ENCODE measurements around the gene PADI3.

PADI3 gene, protein sequence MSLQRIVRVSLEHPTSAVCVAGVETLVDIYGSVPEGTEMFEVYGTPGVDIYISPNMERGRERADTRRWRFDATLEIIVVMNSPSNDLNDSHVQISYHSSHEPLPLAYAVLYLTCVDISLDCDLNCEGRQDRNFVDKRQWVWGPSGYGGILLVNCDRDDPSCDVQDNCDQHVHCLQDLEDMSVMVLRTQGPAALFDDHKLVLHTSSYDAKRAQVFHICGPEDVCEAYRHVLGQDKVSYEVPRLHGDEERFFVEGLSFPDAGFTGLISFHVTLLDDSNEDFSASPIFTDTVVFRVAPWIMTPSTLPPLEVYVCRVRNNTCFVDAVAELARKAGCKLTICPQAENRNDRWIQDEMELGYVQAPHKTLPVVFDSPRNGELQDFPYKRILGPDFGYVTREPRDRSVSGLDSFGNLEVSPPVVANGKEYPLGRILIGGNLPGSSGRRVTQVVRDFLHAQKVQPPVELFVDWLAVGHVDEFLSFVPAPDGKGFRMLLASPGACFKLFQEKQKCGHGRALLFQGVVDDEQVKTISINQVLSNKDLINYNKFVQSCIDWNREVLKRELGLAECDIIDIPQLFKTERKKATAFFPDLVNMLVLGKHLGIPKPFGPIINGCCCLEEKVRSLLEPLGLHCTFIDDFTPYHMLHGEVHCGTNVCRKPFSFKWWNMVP
- 0 reads per million in 4 experiments for total RNA-seq

DNA sequence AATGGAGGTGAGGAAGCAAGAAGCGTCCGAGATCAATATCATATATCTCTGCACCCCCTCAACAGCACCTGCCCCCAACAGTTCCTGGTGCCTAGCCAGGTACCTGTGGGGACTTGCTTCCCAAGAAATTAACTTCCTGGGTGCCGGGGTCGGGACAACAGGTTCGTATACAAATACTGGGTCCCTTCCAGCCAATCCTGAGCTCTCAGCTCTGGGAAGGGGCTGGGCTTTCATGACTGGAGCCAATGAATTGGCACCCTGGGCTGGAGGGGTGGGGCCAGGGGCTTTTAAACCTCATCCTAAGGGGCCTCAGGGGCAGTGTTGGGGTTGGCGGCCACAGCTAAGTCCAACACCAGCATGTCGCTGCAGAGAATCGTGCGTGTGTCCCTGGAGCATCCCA, at the start of gene PADI3:
Gene PADI3, plus strand, starts transcription at position 318 of the 400 bp plus-strand sequence. Its CDS starts 40 bp downstream, at position 358.
- DNase-seq = no peak

- no peak for DNase-seq
Measured at GRCh38 chr1:17199267-17200044, 49.4 kb upstream of the PADI3 start.

DNA sequence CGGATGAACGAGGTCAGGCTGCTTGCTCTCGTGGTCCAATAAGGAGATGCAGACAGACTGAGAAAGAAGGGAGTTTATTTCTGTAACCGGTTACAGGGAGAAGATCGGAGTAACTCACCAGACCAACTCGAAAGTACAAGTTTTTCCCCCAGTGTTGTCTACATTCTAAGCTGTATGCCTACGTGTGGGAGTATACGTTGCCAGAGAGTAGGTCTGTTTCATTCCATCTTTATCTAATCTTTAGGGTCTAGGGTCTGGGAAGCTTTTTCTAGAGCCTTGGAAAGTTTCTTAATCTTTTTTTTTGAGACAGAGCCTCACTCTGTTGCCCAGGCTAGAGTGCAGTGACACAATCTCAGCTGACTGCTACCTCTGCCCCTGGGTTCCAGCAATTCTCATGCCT, 48.7 kb upstream of the PADI3 start:
- DNase-seq = no peak

GRCh38 chr1:17200756-17201155, 48.1 kb upstream of the PADI3 start:
- no peak for DNase-seq

DNA sequence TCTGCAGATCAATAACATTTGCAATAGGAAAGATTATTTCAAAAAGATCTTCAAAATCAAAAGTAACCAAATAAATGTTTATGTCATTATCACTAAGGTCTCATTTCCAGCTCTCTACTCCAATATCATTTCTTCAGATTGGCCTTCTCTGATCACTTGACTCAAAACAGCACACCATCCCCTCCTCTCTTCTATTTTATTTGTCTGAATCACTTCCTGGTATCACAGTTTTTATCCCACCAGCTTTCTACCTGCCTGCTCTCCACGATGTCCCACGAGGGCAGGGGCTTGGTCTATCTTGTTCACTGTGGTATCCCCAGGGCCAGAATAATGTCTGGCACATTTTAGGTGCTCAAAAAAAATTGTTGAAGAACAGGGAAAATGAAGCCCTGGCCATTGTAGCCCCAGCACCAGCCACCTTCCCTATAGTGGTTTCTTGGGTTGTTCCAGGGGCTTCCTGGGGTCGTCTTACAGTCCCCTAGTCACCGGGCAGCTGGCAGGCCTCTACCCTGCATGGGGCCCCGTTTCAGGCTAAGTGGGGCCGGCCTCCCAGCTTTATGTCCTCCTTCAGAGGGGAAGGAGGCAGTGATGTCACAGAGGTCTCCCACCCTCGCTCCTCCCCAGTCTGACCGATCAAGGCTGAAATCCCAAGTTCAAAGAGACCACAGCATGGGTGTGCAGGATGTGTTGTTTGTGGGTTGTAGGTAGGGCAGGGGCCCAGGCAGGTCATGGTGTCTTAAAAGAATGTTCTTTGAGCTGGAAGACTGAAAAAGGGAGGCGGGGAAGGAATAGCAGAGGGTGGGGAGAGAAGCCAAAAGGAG, 47.5 kb upstream of the PADI3 start:
- no peak for DNase-seq

DNA sequence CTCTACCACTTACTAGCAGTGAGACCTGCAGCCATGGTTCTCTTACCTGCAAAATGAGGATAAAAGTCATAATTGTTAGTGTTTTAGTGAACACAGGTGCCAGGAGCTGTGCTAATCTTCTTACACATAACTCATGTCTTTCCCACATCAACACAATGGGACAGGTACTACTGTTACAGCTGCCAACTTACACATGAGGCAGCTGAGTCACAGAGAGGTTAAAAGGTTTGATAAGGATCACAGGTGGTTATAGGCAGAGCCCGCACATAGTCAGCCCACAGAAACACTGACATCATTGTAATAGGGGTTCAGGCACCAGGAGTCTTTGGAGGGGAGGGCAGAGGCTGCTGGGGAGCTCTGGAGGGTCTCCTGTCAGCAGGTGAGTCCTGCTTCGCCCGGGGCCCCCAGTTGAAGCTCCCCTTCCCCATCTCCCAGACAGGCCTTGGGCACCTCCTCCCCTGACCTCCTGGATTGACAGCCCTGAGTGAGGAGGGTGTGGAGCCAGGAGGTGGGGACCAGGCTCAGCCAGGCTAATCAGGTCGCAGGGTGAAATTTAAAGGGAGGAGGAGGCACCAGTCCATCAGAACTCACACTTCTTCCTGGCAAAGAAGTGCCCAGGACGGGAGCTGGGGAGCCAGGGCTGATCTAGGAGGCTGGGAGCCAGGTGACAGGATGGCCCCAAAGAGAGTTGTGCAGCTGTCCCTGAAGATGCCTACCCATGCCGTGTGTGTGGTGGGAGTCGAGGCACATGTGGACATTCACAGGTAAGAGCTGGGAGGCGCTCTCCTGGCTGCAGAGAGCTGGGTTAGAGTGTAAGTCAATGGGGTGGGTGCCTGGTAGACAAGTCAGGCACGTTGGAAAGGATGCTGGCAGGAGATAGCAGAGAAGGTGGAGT, 44.1 kb upstream of the PADI3 start, which contains the start of gene PADI1:
Gene PADI1, plus strand, starts transcription at position 583 of the 895 bp plus-strand sequence. Its CDS starts 90 bp downstream, at position 673.
- no peak for DNase-seq

DNA sequence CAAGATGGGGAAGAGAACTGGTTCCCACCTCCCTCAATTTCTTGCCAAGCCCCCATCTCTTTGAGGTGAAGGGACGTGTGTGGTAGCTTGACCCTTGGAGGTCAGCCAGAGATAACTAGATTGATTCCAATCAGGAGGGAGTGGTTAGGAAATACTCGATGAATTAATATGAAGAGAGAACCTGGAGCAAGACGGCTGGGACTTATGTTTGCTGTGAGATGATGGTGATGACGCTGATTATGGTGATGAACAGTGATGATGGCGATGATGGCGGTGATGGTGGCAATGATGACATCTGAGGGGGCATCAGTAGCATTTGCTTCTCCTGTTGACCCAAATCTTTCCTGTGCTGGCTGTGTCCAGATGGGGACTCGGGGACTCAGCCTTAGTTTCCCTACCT, 43.2 kb upstream of the PADI3 start:
- no peak for DNase-seq

- no peak for DNase-seq
Measured at GRCh38 chr1:17206196-17206595, 42.7 kb upstream of the PADI3 start.

DNA sequence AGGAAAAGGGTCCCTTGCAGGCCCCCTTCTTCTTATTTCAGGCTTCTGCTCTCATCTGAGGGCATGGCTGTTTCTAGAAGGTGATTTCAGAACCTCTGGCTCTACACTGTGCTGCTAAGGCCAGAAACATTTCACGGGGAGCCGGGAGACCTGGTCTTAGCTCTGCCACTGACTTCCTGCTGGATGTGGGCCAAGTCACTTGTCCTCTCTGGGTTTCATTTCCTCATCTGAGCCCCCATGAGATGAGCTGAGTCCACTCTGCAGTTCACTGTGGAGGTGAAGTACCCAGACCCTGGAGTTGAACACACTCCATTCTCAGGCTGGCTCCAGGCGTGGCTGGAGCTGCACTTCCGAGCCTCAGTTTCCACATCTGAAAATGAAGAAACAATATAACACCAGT, 41.9 kb upstream of the PADI3 start:
- DNase-seq = no peak

DNA sequence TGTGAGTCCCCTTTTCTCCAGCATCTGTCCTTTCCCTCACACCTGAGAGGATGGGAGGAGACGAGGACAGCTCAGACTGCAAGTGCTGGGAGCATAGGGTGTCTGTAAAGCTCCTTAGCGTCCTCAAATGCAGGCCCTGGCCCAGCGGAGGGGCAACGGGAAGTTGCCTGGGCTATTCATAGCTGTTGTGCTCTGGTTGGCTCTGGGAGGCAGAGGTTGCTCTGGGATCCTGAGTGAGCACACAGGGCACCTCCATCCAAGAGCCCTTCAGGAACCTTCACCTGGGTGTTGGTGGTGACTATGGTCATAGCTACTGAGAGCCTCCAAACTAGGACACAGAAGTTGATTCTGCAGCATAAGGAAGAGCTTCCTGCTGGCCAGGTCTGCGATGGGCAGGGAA, 41.4 kb upstream of the PADI3 start:
- no peak for DNase-seq

DNA sequence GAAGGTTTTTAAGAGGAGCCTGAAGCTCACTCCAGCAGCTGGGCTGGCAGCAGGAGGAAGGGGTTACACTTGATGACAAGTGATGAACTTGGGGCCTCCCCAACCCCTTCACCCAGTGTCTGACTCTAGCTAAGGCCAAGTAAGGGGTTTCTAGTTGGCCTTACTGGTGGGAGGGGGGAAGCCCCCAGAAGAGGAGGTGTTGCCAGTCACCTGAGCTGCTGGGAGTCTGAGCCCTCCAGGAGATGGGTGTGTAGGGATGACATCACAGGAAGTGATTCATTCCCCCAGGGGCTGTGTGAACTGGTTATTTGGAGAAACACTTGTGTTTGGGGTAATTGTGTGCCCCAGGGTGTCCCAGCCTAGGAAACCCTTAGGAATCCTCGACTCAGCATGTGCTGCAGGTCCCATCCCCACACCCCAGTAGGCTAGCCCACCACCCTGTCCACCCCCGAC, 40.9 kb upstream of the PADI3 start:
- DNase-seq = no peak

DNA sequence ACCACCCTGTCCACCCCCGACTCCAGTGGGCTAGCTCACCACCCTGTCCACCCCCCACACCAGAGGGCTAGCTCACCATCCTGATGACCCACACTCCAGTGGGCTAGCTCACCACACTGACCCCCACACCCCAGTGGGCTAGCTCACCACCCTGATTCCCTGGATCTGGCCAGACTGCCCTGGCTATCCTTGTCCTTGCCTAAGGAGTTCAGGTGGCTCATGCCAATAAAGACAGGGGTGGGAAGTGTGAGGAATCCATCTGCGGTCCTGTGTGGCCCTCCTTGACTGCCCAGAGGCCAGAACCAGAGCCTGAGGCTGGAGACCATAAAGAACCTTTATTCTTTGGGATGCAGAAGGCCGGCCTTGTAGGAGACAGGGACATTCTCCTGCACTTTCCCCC, 40.4 kb upstream of the PADI3 start:
- no peak for DNase-seq

DNA sequence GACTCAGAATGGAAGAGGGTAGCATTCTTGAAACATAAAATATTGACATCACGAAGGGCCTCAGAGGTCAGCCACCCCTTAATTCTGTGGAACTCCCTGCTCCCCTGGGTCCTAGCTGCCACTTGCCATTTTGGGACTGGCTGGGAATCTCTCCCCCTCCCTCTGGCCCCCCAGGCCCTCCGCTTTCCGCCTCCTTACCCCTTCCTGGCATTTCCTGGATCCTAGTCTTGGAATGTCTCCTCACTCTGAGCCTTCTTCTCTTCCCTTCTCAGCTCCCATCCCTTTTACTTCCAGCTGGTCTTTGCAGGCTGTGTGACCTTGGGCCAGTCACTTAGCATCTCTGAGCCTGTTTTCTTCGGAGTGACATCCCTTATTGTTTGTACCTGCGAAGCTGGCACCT, 39.5 kb upstream of the PADI3 start:
- no peak for DNase-seq

DNA sequence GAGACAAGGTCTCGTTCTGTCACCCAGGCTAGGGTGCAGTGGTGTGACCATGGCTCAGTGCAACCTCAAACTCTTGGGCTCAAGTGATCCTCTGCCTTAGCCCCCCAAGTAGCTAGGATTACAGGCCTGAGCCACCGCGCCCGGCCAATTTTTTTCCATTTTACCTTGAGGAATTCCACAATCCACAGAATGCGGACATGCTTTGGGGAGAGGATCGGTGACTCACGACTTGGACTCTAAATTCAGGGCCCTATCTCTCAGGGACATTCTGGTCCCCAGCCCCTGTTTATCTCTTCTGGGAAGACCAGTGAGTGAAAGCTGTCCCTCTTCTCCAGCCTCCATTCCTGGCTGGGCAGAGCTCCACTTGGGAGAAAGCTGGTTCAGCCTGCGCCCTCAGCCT, 38.7 kb upstream of the PADI3 start:
- no peak for DNase-seq

DNA sequence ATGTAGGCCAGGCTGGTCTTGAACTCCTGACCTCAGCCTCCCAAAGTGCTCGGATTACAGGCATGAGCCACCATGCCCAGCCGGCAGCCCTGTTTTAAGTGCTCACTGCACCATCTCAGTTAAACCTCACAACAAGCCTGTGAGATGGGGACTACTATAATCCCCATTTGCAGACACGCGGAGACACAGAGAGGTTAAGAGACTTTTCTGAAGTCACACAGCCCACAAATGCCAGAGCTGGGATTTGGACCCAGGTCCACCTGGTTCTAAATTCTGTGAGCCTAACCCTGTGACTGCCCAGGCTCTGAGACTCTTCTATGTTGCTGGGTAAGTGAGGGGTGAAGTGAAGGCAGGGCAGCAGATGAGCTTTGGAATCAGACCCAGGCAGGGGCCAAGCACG, 37.5 kb upstream of the PADI3 start:
- no peak for DNase-seq

- no peak for DNase-seq
Measured at GRCh38 chr1:17212009-17212408, 36.9 kb upstream of the PADI3 start.

- DNase-seq = peak; percentile 52
Measured at GRCh38 chr1:17212487-17213121, 36.3 kb upstream of the PADI3 start.

- no peak for DNase-seq
Measured at GRCh38 chr1:17213148-17213781, 35.6 kb upstream of the PADI3 start.

GRCh38 chr1:17213782-17214148, 35.1 kb upstream of the PADI3 start:
- no peak for DNase-seq

- no peak for DNase-seq
Measured at GRCh38 chr1:17214876-17215544, 33.9 kb upstream of the PADI3 start.

All from effector CD8-positive, alpha-beta T cell (primary cell).